Stimulated activated CD8-positive, alpha-beta memory T cell treated with anti-CD3 and anti-CD28 coated beads, Interleukin-4, amount 100 ng/mL, for 4 hours (primary cell): ENCODE results near the gene OCLN.
"Not testable (repeated sequence)": the region's sequence is repeated elsewhere in the genome, so short reads cannot be mapped to it uniquely, and the experiment has no call there.

Experiments
- DNase-seq, 2 donors: peaks; one replicate each; pipeline ENCODE4 v3.0.0-alpha.2; 2020; ENCODE audit warnings: low read depth in 2 of 2, low spot score in 1 of 2

OCLN gene

DNA sequence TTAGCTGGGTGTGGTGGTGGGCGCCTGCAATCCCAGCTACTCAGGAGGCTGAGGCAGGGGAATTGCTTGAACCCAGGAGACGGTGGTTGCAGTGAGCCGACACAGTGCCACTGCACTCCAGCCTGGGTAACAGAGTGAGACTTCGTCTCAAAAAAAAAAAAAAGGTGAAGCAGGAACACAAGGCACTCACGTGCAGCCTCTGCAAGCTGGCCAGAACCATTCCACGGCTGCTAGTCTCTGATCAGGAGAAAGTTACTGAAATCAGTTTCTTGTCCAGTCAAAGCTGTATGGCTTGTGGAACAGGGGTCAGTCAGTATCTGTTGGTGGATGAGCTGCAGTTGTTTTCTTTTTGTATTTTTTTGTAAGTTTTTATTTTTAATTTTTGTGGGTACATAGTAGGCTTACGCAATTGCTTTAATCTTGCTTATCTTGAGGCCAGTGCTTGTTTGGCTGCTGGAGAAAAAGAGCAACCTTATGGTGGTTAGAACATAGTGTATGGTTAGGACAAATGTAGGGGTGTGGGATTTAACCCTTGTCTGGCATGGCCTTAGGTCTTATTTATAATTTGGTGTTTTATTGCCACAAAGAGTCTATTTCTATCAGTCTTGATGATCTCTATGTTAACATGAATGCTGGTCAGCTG lies 34.7 kb downstream of the OCLN start:
- DNase-seq: no peak

DNA sequence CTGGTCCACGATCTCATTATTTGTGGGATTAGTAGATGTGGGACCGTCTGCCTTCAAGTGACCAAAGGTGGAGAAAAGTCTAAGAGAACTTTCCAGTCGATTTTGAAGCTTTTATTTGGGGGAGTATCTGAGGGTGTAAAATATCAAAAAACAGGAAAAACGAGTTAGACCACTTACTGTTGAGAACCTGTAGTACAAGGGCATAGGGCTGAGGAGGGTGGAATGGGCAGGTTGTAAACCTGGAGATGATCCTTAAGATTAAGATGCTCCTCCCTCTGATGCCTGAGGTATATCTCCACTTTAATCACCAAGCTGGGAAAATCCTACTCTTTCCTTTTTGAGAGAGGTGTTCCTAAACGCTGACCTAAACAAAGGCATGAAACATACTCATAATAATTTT lies 35.4 kb downstream of the OCLN start:
- DNase-seq: no peak

GRCh38 chr5:69528609-69529008 lies 36.0 kb downstream of the OCLN start:
- DNase-seq: no peak

- DNase-seq: no peak
These were observed 38.2 kb downstream of the OCLN start for GRCh38 chr5:69530561-69531405.

- DNase-seq: no peak
These were observed 38.8 kb downstream of the OCLN start for GRCh38 chr5:69531406-69531801.

- not testable (repeated sequence) for DNase-seq
These were observed 45.3 kb downstream of the OCLN start for GRCh38 chr5:69537911-69538310.

GRCh38 chr5:69538735-69539134 lies 46.1 kb downstream of the OCLN start:
- not testable (repeated sequence) for DNase-seq

GRCh38 chr5:69541347-69541746 lies 48.8 kb downstream of the OCLN start:
- DNase-seq: not testable (repeated sequence)

GRCh38 chr5:69542838-69543618 lies 50.4 kb downstream of the OCLN start:
- DNase-seq: not testable (repeated sequence)

GRCh38 chr5:69544602-69545001 lies 52.0 kb downstream of the OCLN start:
- not testable (repeated sequence) for DNase-seq

- DNase-seq: peak; percentile 31 to 41
These were observed 67.3 kb downstream of the OCLN start, which contains the start of gene GTF2H2C for GRCh38 chr5:69559908-69560330. TSS of gene GTF2H2C (plus strand) at chr5:69560191. CDS start at chr5:69565133, 4,942 bp downstream.

- DNase-seq: not testable (repeated sequence)
These were observed 68.2 kb downstream of the OCLN start for GRCh38 chr5:69560587-69561431.

GRCh38 chr5:69566172-69566571 lies 73.6 kb downstream of the OCLN start:
- DNase-seq: not testable (repeated sequence)

DNA sequence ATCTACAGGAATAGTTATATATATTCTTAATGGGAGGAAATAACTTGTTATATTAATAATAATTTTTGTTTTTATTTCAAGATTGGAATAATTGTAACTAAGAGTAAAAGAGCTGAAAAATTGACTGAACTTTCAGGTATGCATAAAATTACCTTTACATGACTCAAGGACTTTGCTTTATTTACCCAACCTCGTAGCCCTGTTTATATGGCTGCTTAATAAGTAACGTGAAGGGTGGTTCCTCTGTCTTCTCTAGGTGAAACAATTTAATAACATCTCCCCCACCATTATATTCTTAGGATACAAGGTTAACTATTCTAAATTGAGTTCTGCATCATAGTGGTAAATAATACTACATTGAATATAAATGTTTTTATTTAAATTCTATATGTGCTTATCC lies 75.5 kb downstream of the OCLN start:
- DNase-seq: not testable (repeated sequence)

GRCh38 chr5:69583356-69583755 lies 90.8 kb downstream of the OCLN start:
- DNase-seq: not testable (repeated sequence)

GRCh38 chr5:69596114-69596840 lies 103.7 kb downstream of the OCLN start:
- not testable (repeated sequence) for DNase-seq

- DNase-seq: not testable (repeated sequence)
These were observed 109.4 kb downstream of the OCLN start for GRCh38 chr5:69601947-69602346.

- not testable (repeated sequence) for DNase-seq
These were observed 114.2 kb downstream of the OCLN start for GRCh38 chr5:69606839-69607238.
